Ammon's horn (tissue), 1 donor: ENCODE measurements around the gene MECR.
"Not testable (repeated sequence)": the region's sequence is repeated elsewhere in the genome, so short reads cannot be mapped to it uniquely, and the experiment has no call there.

Experiments
- DNase-seq: peaks from one replicate; pipeline ENCODE4 v3.0.0-alpha.2; 2016; ENCODE audit warnings: low spot score

MECR gene

DNA sequence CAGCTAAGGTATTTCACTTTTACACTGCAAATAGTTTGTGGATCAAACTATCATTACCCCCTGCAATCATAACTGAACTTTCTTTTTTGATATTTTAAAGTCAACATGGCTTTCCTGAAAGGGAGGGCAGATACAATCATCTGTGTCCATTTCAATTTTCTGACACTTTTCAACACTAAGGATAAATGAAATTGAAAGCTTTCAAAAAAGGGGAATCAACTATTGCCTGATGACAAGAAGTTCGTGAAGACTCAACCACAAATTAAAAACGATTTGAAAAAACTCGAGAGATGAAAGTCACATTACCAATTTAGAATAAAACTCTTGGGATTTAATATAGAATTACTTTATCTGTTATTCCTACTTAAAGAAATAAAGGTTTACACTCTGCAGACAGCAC, 60.8 kb downstream of the MECR start:
- DNase-seq = no peak

DNA sequence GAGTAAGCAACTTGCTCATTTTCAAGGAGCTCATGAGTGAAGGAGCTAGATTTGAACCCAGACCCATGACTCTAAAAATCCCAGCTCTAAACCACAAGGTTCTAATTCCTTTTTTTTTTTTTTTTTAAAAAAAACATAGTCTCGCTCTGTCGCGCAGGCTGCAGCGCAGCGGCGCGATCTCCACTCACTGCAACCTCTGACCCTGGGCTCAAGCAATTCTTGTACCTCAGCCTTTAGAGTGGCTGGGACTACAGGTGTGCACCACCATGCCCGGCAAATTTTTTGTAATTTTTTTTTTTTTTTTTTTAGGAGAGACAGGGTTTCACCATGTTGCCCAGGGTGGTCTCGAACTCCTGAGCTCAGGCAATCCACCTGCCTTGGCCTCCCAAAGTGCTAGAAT, 62.8 kb downstream of the MECR start:
- DNase-seq = no peak

DNA sequence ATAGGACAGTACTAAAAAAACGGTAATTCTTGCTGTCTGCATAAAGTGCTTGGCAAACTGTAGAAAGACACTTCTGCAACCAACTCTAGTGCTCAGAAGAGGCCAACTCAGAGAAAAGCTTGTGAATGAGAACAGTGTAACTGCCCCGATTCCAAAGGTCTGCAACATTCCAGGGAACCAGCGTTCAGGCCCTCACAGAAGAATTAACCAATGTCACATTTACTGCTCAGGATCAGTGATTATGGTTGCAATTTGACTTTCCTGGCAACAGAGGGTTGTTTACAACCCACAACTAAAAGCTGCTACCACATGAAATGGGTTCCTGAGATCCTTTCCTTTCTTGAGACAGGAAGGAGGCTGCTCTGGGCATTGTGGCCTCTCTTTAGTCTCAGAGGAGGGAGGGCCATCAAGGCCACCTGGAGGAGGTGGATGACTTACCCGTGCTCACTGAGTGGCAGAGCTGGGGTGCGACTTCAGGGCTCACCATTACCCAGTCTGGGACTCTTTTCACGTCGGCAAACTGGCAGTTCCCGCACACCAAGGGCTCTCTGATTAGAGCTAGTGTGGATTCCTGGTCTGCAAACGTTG, 64.3 kb downstream of the MECR start:
- DNase-seq = no peak

DNA sequence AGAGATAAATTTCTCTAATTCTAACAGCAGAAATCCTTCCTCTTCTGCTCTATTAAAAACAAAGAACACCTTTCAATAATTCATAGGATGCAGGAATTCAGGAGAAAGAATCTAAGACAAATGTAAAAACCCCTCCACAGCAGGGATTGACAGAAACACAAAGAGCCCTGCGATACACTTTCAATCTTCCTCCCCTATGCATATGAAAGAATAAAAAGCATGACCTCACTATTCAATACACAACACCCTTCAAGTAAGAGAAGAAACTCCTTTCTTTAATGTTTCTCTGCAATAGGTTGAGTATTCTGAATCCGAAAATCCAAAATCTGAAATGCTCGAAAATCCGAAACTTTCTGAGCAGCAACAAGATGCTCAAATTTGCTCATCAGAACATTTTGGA, 66.1 kb downstream of the MECR start:
- no peak for DNase-seq

DNA sequence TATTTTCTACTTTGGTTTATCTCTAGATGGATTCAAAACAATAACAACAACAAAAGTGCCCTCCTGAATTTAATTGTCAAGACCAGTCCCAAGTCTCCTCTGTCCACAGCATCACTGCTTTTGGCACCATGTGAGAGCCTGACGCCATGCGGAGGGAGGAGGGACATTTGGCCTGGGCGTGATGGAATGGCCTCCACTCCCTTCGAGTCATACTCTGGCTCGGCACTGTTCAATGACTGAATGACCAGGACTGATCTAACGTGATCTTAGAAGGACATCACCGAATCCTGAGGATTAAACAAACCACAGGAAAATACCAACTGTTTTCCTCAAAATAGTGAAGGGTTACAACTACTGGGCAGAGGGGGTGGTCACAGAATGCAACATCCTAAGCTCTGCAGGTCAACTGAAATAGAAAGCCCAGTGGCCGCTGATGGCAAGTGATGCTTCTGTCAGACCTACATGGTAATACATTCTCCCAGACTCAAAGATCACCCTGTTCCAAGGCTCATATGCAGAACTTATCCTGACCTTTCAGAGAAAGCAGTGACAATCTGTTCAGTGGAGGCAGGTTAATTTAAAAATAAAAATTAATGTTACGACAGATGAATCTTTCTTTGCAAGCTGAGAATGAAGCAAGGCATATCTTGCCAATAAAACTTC, 68.1 kb downstream of the MECR start:
- DNase-seq = peak; percentile 5

DNA sequence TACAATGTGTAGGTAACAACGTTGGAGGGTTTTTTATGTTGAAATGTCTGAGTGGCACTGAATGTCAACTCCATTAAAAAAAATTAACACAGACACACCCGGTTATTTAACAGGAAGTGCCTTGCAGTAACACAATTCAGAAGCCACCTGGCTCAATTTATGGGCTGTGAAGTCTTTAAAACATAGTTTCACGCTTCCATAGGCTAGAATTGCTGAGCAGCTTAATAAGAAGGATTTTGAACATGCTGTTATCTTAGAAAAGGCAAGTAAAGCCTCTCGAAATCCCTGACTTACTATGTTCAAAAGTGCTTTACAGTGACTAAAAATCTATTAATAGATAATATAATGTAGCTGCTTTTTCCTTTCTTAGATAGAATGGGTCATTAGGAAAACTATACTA, 68.7 kb downstream of the MECR start:
- DNase-seq = no peak

DNA sequence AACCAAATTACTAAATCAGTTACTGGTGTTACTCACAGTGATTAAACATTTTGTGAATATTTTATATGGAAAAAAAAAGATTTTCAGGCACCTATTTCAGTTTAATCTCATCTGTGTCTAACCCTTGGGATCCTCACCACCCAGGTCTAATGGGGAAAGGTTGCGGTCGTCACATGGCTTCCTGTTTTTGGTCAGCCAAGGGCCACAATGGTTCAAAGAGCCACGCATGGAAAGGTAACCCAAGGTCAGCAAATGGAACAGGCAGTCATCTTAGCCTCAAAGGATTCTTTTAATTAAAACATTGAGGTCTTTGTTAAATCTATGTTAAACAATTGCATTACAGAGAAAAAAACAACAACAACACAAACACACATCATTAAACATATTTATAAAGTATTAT, 71.0 kb downstream of the MECR start:
- DNase-seq = no peak

DNA sequence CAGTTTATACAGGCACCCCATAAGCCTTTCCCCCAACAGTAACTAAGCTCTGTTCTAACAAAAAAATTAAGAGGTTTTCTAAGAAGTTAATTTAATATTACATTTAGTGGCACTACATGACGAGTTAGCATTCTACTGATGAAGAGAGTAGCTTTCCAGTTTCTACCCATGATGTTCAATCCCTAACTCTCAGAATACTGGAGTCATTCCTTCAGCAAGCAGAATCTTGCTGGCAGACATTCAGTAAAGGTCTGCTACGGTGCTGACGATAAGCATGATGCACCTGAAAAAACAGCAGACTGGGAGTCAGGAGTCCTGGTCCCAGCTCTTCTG, 73.5 kb downstream of the MECR start:
- no peak for DNase-seq

DNA sequence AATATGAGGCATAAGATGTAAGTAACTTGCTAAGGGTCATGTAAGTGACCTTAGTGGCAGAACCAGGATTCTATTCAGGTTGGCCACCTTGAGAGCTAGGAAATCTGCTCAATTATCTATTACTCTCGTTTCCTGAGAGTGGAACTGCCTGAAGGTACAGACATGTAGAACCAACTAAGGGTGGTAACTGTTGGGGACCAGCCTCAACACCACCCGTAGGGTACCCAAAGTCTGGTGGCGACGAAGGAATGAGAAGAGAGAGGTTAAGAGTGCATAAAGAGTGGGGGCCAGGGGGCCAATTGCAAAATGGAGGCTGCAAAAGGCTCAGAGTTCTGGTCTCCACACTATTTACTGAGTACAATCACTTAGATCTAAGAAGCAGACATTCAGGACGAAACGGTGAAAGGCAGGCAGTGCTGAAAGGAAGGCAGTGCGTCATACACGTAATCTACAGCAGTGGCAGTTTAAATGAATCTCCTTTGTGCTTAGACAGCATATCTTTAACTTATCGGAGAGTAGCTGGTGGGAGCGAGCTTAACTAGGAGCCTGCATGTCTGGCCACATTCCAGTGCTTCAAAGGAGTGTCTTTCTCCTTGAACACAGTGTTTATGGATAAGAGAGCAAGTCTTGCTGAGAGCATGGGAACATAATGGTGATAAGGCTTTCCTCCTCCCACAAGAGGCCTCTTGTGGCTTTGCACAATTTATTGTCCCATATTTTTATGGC, 74.0 kb downstream of the MECR start:
- DNase-seq = no peak

DNA sequence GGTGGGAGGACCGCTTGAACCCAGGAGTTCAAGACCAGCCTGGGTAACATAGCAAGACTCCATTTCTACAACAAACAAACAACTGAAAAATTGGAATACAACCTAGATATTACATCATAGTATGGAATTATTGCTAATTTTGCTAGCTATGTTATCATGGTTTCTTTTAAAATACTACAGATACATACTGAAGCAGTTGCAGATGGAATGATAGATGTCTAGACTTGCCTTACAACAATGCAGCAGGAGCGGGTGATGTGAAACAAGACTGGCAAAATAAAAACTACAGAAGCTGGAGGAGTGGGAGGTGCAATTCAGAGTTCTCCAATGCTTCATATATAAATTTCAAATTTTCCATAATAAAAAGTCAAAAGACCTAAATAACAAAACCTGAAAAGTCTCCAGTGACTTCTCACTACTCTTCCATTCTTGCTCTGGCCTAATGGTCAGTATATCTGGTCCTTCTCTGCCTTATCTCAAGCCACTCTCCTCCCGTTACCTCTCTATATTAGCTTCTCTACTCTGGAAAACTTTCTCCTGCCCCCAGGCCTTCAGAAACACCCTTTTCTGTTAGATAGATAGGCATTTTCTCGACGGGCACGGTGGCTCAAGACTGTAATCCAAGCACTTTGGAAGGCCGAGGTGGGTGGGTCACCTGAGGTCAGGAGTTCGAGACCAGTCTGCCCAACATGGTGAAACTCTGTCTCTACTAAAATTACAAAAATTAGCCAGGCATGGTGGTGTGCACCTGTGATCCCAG, 78.5 kb downstream of the MECR start:
- DNase-seq = no peak

DNA sequence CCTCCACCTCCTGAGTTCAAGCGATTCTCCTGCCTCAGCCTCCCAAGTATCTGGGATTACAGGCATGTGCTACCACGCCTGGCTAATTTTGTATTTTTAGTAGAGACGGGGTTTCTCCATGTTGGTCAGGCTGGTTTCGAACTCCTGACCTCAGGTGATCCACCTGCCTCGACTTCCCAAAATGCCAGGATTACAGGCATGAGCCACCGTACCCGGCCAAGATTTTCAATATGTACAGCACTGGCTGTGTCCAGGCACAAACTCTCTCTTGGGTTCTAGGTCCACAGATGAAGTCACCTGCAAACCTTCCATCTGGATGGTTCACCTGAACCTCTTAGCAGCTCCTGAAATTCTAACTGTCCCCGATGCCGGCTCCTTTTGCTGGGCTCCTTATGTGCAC, 80.4 kb downstream of the MECR start:
- DNase-seq = not testable (repeated sequence)

DNA sequence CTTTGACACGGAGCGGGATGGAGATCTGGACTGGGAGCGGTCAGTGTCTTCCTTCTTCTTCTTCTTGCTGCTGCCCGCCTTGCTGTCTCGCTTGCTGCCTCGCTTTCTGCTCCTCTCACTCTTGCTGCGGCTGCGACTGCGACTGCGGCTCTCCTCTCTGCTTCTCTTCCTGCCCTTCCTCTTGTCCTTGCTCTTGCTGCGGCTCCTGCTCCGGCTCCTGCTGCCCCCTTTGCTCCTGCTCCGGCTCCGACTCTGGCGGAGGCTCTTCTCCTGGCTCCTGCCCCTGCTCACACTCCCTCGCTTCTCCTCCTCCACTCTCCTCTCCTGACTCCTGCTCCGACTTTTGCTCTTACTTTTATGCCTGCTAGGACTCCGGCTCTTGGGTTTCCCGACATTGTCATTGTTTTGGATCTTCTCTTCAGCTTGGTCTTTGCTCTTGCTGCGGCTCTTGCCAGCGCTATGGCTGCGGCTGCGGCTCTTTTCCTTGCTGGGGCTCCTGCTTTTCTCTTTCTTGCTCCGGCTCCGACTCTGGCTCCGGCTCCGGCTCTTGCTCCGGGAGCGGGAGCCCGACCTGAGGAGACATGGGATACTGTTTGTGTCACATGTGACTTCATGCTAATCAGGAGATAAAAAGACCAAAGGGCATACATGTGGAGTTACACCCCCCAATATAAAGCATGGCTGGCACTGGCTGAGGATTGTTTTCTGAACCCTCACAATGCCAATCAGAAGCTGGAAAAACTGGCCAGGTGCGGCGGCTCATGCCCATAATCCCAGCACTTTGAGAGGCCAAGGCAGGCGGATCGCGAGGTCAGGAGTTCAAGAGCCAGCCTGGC, 81.9 kb downstream of the MECR start:
- no peak for DNase-seq

DNA sequence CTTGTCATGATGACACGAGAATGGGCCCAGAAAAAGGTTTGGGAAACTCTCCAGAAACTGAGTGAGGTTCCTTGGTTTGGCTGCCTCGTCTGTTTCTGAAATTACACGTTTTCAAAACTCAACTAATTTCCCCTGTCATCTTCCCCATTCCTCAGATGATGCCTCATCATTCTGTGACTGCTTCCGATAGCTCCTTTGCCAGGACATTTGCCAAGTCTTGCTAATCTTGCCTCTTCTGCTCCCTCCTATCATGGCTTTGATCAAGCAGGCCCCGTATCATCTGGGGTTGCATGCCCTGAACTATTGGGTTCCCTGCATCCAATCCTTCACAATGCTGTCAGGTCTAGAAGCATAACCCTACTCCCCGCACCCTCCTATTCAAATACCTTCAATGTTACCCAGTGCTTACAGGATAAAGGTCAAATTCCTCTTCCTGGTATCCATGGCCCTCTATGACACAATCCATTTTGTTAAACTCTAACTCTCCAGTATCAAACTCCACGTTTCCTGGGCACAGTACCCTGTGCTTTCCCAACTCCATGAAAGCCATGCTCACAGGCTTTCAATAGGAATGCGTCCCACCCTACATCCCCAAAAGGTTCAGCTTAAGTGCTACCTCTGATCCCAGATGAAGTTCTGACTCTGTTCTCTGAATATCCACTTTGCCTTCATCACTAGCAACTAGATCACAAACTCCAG, 84.8 kb downstream of the MECR start:
- DNase-seq = no peak

DNA sequence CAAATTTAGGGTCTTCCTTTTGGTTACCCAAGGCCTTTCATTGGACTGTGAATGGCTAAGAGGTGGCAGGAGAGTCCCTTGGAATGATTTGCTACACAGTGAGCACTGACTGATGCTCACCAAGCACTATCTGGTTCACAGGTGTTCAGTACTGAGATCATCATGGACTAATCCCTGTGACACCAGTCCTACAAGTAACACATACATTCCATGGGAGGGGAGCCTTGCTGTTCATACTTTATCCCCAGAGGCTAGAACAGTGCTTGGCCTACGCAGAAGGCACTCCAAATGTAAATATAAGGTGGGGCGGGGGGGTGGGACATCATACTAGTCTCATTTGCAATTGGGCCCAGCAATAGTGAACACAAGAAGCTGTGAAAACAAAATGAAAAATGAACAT, 86.6 kb downstream of the MECR start:
- DNase-seq = no peak

DNA sequence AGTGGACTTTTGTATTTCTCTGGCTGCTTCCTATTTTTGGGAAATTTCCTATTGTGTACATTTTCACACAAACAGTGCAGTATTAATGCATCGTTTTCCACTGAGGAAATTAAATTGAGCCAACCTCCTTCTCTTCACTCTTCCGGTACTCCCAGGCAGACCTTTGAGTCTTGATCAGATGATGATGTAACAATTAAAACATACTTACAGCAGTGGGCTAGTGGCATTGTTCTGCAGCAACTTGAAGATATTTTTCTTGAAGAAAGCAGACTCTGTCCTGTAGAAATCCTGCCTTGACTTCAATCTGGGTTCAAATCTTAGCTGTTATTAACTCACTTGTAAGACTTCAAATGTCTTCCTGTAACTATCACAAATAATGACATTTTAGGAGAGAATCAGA, 88.0 kb downstream of the MECR start:
- no peak for DNase-seq
